HepG2 (cell line): ENCODE results near the gene DNAJC7. TPM values are rescaled to one million over a fixed set of nuclear protein-coding genes. Genes with fewer than 3 reads are reported as not detected.

Source experiments
- ATAC-seq: fragments of 200-7000 bp; cut with Tn5 transposase; 3 replicates; pipeline ENCODE4 v1.9.1; 2020; ENCODE audit warnings: mild to moderate bottlenecking, moderate library complexity
- BruUV-seq: library from RNA; stranded (reverse); fragments of 400-500 nt; replicated peaks from 2 replicates; lab custom pipeline; 2021; lab: Mats Ljungman, UMichigan
- CTCF ChIA-PET: fragments of 300-600 bp; formaldehyde crosslinking; extraction: SDS; loops from one replicate; lab custom pipeline; 2021; ENCODE audit warnings: low total read pairs, inconsistent platforms, low intra/inter-chr PET ratio; lab: Yijun Ruan, JAX
- POLR2A ChIA-PET: fragments of 350-600 bp; sonication (Branson Sonifier 250); formaldehyde crosslinking; loops from one replicate; lab custom pipeline; 2020; ENCODE audit warnings: antibody characterized with exemption, inconsistent platforms; lab: Yijun Ruan, JAX
- DNase-seq: peaks from one replicate; pipeline ENCODE4 v3.0.0-alpha.2; 2015; ENCODE audit warnings: low spot score
- FAIRE-seq: peaks from 3 replicates; lab custom pipeline; 2011; peaks lifted over from hg19 to GRCh38; lab: Jason Lieb, UNC
- H2AFZ ChIP-seq: one replicate; pipeline ENCODE4 v1.6.1; 2011; ENCODE audit warnings: low read length, inconsistent platforms
- H3K27ac ChIP-seq: fragments of 300-600 bp; 3 replicates; pipeline ENCODE4 v1.8.0; 2011; ENCODE audit warnings: mixed run types, mild to moderate bottlenecking, mixed read lengths, low read length, inconsistent platforms; ENCODE audit not compliant: insufficient read depth; ENCODE audit errors: extremely low read length
- H3K27me3 ChIP-seq, 2 experiments: fragments of 200-600 bp in 1 of 2; 2 replicates in 1 of 2; 3 replicates in 1 of 2; pipeline versions ENCODE4 v1.6.0 to v1.8.0; 2011; ENCODE audit warnings: low read length in 2 of 2, mild to moderate bottlenecking in 2 of 2, moderate library complexity in 2 of 2, inconsistent platforms in 1 of 2; ENCODE audit not compliant: insufficient read depth in 2 of 2, control insufficient read depth in 1 of 2
- H3K36me3 ChIP-seq, 2 experiments: fragments of 200-600 bp in 1 of 2; replicated peaks in 1 of 2; 2 replicates in 1 of 2; 3 replicates in 1 of 2; pipeline versions ENCODE4 v1.5.1 to v1.8.0; 2011; ENCODE audit warnings: low read length in 2 of 2, inconsistent platforms in 1 of 2; ENCODE audit not compliant: insufficient read depth in 2 of 2, control insufficient read depth in 1 of 2
- H3K4me1 ChIP-seq: 2 replicates; pipeline ENCODE4 v1.5.1; 2012; ENCODE audit warnings: low read length, inconsistent platforms; ENCODE audit not compliant: insufficient read depth
- H3K4me2 ChIP-seq: 2 replicates; pipeline ENCODE4 v1.6.0; 2011; ENCODE audit warnings: low read depth, low read length, inconsistent platforms
- H3K4me3 ChIP-seq, 3 experiments: fragments of 200-600 bp in 1 of 3; sonication (generic), shearing (Covaris generic) in 1 of 3; replicated peaks in 1 of 3; 2 replicates each; pipeline ENCODE4 v1.5.1; 2011 to 2016; ENCODE audit warnings: low read length in 3 of 3, inconsistent platforms in 2 of 3, low read depth in 2 of 3, mild to moderate bottlenecking in 2 of 3, control low read depth in 1 of 3, mixed read lengths in 1 of 3; ENCODE audit not compliant: insufficient read depth in 1 of 3
- H3K79me2 ChIP-seq: one replicate; pipeline ENCODE4 v1.6.1; 2011; ENCODE audit warnings: low read length, inconsistent platforms; ENCODE audit not compliant: insufficient read depth
- H3K9ac ChIP-seq: 2 replicates; pipeline ENCODE4 v1.6.0; 2011; ENCODE audit warnings: mild to moderate bottlenecking, low read depth, low read length, inconsistent platforms; ENCODE audit not compliant: insufficient read depth
- H3K9me3 ChIP-seq: 2 replicates; pipeline ENCODE4 v1.5.1; 2012; ENCODE audit warnings: mild to moderate bottlenecking, low read length
- H4K20me1 ChIP-seq: 2 replicates; pipeline ENCODE4 v1.6.0; 2011; ENCODE audit warnings: inconsistent platforms, mild to moderate bottlenecking, low read length, moderate library complexity; ENCODE audit not compliant: insufficient read depth
- AGO2 ChIP-seq: fragments of 200-400 bp; formaldehyde crosslinking; optimal IDR thresholded peaks from 2 replicates; pipeline ENCODE3; 2017; ENCODE audit warnings: mild to moderate bottlenecking, low read depth, low read length, moderate library complexity
- ATF7-NPFF ChIP-seq: sonication (generic); formaldehyde crosslinking; IDR thresholded peaks from 2 replicates; pipeline ENCODE4 v1.8.1; 2023; ENCODE audit warnings: mild to moderate bottlenecking, low read depth, missing genetic modification reagents, moderate library complexity
- FOXC1 ChIP-seq: sonication (generic); formaldehyde crosslinking; IDR thresholded peaks from 2 replicates; pipeline ENCODE4 v1.8.0; 2022; ENCODE audit warnings: mild to moderate bottlenecking, missing genetic modification reagents, borderline replicate concordance
- FOXK1 ChIP-seq: sonication (generic); formaldehyde crosslinking; IDR thresholded peaks from 2 replicates; pipeline ENCODE4 v1.4.0; 2020; ENCODE audit warnings: low read depth, missing genetic modification reagents, borderline replicate concordance
- GFI1 ChIP-seq: sonication (generic); formaldehyde crosslinking; IDR thresholded peaks from 2 replicates; pipeline ENCODE4 v1.5.0; 2020; ENCODE audit warnings: missing genetic modification reagents, mild to moderate bottlenecking, borderline replicate concordance
- KDM5B ChIP-seq: sonication (generic); formaldehyde crosslinking; IDR thresholded peaks from 2 replicates; pipeline ENCODE4 v1.4.0; 2020; ENCODE audit warnings: missing genetic modification reagents, mild to moderate bottlenecking, borderline replicate concordance
- MED8 ChIP-seq: sonication (generic); formaldehyde crosslinking; IDR thresholded peaks from 2 replicates; pipeline ENCODE4 v1.8.1; 2023; ENCODE audit warnings: mild to moderate bottlenecking, missing genetic modification reagents; ENCODE audit not compliant: insufficient replicate concordance
- PITX1 ChIP-seq: sonication (generic); formaldehyde crosslinking; IDR thresholded peaks from 2 replicates; pipeline ENCODE4 v1.5.1; 2020; ENCODE audit warnings: mild to moderate bottlenecking, missing genetic modification reagents
- SP1 ChIP-seq, 2 experiments: fragments of 450-650 bp in 1 of 2; sonication (generic) in 1 of 2; formaldehyde crosslinking in 1 of 2; IDR thresholded peaks; 2 replicates each; pipeline versions ENCODE4 v1.4.0 to v1.6.1; 2016 to 2020; ENCODE audit warnings: missing genetic modification reagents in 1 of 2
- SSRP1 ChIP-seq: IDR thresholded peaks from 2 replicates; pipeline ENCODE4 v1.6.1; 2016; ENCODE audit warnings: control low read depth
- TEAD3 ChIP-seq: optimal IDR thresholded peaks from 2 replicates; pipeline ENCODE3; 2016; ENCODE audit warnings: borderline replicate concordance
- ZKSCAN1 ChIP-seq: fragments of 150-350 bp; IDR thresholded peaks from 2 replicates; pipeline ENCODE4 v1.6.1; 2014; ENCODE audit warnings: low read length
- ZNF567 ChIP-seq: sonication (generic); formaldehyde crosslinking; IDR thresholded peaks from 2 replicates; pipeline ENCODE4 v1.8.1; 2023; ENCODE audit warnings: mild to moderate bottlenecking, missing genetic modification reagents, borderline replicate concordance
- ZNF781 ChIP-seq: sonication (generic); formaldehyde crosslinking; IDR thresholded peaks from 2 replicates; pipeline ENCODE4 v1.5.1; 2020; ENCODE audit warnings: borderline replicate concordance, mild to moderate bottlenecking, missing genetic modification reagents; ENCODE audit errors: not compliant biosample characterization
- WGBS: methylation state at CpG from one replicate; pipeline ENCODE4 v1.1.6; 2017; ENCODE audit warnings: low lambda C conversion rate; 5-methylcytosine and 5-hydroxymethylcytosine counted together
- in situ Hi-C: cut with HindIII; loops from 2 replicates; pipeline ENCODE4 v1.10.0; 2017; ENCODE audit warnings: low pct_unique_long_range_greater_than_20kb; ENCODE audit not compliant: extremely low pct_ligation_motif_present
- intact Hi-C: fragments of 100-400 bp; cut with micrococcal nuclease; formaldehyde crosslinking; loops from one replicate; pipeline ENCODE4 v1.10.0; 2022; ENCODE audit not compliant: unreplicated experiment
- polyA plus RNA-seq, 8 experiments: library from polyadenylated mRNA; depleted of rRNA in 3 of 8; stranded (reverse) in 7 of 8; unstranded in 1 of 8; fragments of >200 nt; fragmentation: Illumina TruSeq in 4 of 8; extraction: Trizol in 4 of 8; gene quantifications; 2 replicates each; pipeline versions ENCODE4 v1.2.1 to v1.2.3, GENCODE V29; 2011 to 2016; ENCODE audit warnings: low read depth in 4 of 8, missing spikeins in 1 of 8, mixed read lengths in 1 of 8; ENCODE audit not compliant: insufficient read depth in 1 of 8
- total RNA-seq, 5 experiments: library from RNA; depleted of rRNA; stranded (reverse); fragments of >200 nt; fragmentation: Illumina TruSeq; extraction: Trizol; gene quantifications; 2 replicates each; pipeline ENCODE4 v1.2.3, GENCODE V29; 2016; ENCODE audit warnings: low read depth in 1 of 5
- TF ChIP-seq, protein P1 (sequence below): sonication (generic); formaldehyde crosslinking; IDR thresholded peaks from 2 replicates; pipeline ENCODE4; 2020; ENCODE audit warnings: missing genetic modification reagents, mild to moderate bottlenecking, borderline replicate concordance
- TF ChIP-seq, protein P2 (sequence below): sonication (generic); formaldehyde crosslinking; IDR thresholded peaks from 2 replicates; pipeline ENCODE4 v1.4.0; 2020; ENCODE audit warnings: mild to moderate bottlenecking, missing genetic modification reagents
- TF ChIP-seq, protein P3 (sequence below): sonication (generic); formaldehyde crosslinking; IDR thresholded peaks from 2 replicates; pipeline ENCODE4 v1.4.0; 2020; ENCODE audit warnings: mild to moderate bottlenecking, missing genetic modification reagents

Gene DNAJC7
- total and polyA plus RNA-seq, 2 of the 13 experiments (the other 11 are each of a cell fraction or from before 2014, with no cell fraction given) = 47.7 to 132 TPM

DNA sequence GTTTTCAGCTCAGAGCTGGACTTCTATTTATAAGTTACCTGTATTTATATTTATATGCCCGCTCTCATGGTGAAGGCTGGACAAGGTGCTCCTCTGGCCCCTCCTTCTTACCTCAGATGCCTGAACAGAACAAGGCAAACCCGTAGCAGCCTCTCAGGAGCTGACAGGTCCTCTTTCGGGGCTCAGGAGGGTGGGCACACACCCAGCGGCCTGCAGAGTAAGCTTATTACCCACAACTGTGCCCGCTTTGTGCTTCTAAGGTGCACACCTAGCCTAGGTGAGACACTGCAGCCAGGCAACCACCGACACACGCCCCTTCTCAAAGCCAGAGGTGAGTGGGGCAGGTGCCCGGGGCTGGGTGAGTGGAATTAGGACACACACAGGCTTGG lies 7.9 kb upstream of the DNAJC7 start:
- Histone ChIP-seq H4K20me1 (no peaks in the 10 kb centered on the region), H3K9ac (no peak overlapping the region), H3K9me3 (no peaks in the 10 kb centered on the region), H3K36me3 (peaks cover 9 to 27% of the 10 kb centered on the region in 2 experiments), H2AFZ (no peak overlapping the region), H3K4me1 (peaks cover 60% of the 10 kb centered on the region), H3K27me3 (no peaks in the 10 kb centered on the region; a peak in 1 of 5 replicates), H3K27ac (no peak overlapping the region), H3K4me3 (no peak overlapping the region), H3K79me2 (peaks cover 13% of the 10 kb centered on the region), H3K4me2 (peak overlapping the region; percentile 0; the same call in 1 of the 2 replicates)
- ATAC-seq (no peak), FAIRE-seq (no peak), DNase-seq (no peak)
- ChIA-PET POLR2A (interaction anchor here (0.8 to 5.1 kb wide), 7 partner anchors 8 to 91 kb away, joined by 3 to 35 read pairs (median 4); partner anchors contain the start of genes CNP and DNAJC7), CTCF (interaction anchor here (1.3 to 2.3 kb wide), 5 partner anchors 38 to 91 kb away, joined by 5 to 20 read pairs (median 11); no protein-coding TSS in a partner anchor)
- in situ Hi-C loops = loop anchor here (5.0 kb wide), 1 partner anchor 87 kb away; the partner anchor contains the start of gene DHX58
- 71% methylated on average over 8 of the region's 8 CpGs for WGBS
- no TSS peak for BruUV-seq
- intact Hi-C loops = loop anchor here (2.0 kb wide), 2 partner anchors 42 to 92 kb away; no protein-coding TSS in a partner anchor
- no peak for TF ChIP-seq ZKSCAN1
- peak; percentile 18; the same call in 1 of the 2 replicates for TF ChIP-seq PITX1 (CRISPR knock-in tag)
- TF ChIP-seq, protein P1, sequence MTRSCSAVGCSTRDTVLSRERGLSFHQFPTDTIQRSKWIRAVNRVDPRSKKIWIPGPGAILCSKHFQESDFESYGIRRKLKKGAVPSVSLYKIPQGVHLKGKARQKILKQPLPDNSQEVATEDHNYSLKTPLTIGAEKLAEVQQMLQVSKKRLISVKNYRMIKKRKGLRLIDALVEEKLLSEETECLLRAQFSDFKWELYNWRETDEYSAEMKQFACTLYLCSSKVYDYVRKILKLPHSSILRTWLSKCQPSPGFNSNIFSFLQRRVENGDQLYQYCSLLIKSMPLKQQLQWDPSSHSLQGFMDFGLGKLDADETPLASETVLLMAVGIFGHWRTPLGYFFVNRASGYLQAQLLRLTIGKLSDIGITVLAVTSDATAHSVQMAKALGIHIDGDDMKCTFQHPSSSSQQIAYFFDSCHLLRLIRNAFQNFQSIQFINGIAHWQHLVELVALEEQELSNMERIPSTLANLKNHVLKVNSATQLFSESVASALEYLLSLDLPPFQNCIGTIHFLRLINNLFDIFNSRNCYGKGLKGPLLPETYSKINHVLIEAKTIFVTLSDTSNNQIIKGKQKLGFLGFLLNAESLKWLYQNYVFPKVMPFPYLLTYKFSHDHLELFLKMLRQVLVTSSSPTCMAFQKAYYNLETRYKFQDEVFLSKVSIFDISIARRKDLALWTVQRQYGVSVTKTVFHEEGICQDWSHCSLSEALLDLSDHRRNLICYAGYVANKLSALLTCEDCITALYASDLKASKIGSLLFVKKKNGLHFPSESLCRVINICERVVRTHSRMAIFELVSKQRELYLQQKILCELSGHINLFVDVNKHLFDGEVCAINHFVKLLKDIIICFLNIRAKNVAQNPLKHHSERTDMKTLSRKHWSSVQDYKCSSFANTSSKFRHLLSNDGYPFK = peak; percentile 25; the same call in 1 of the 2 replicates
- TF ChIP-seq TEAD3 = peak; percentile 4
- TF ChIP-seq MED8 = peak; percentile 52
- TF ChIP-seq, protein P2, sequence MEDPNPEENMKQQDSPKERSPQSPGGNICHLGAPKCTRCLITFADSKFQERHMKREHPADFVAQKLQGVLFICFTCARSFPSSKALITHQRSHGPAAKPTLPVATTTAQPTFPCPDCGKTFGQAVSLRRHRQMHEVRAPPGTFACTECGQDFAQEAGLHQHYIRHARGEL (CRISPR knock-in tag) = 0 out of 2 replicates have a peak, but pooled peaks have one; percentile 35
- TF ChIP-seq, protein P3, sequence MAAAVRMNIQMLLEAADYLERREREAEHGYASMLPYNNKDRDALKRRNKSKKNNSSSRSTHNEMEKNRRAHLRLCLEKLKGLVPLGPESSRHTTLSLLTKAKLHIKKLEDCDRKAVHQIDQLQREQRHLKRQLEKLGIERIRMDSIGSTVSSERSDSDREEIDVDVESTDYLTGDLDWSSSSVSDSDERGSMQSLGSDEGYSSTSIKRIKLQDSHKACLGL (CRISPR knock-in tag) = peak; percentile 42; the same call in 1 of the 2 replicates
- peak; percentile 38; the same call in 1 of the 2 replicates for TF ChIP-seq KDM5B (CRISPR knock-in tag)
- TF ChIP-seq FOXK1 = no peak
- TF ChIP-seq FOXC1 = 0 out of 2 replicates have a peak, but pooled peaks have one; percentile 29
- TF ChIP-seq SSRP1 (CRISPR knock-in tag) = no peak
- TF ChIP-seq ZNF781 (CRISPR knock-in tag) = peak; percentile 36
- no peak for TF ChIP-seq SP1 (IDR thresholded peaks at IDR 0.05)
- TF ChIP-seq SP1 (CRISPR knock-in tag; IDR thresholded peaks at IDR 0.05) = no peak
- peak; percentile 79 for TF ChIP-seq AGO2
- 0 out of 2 replicates have a peak, but pooled peaks have one; percentile 11 for TF ChIP-seq ZNF567
- no peak for TF ChIP-seq GFI1 (CRISPR knock-in tag)
- TF ChIP-seq ATF7-NPFF (CRISPR knock-in tag) = 0 out of 2 replicates have a peak, but pooled peaks have one; percentile 15
